IMR-90 (cell line): ENCODE data around the gene MFNG. TPM values are rescaled to one million over a fixed set of nuclear protein-coding genes. Genes with fewer than 3 reads are reported as not detected.

Source experiments
- ATAC-seq: fragments of 200-7000 bp; cut with Tn5 transposase; 2 replicates; pipeline ENCODE4 v1.9.1; 2020; ENCODE audit warnings: low read depth, mild to moderate bottlenecking, moderate library complexity
- BruUV-seq: library from RNA; stranded (reverse); fragments of 400-500 nt; replicated peaks from 2 replicates; lab custom pipeline; 2021; lab: Mats Ljungman, UMichigan
- CTCF ChIA-PET: fragments of 300-600 bp; formaldehyde crosslinking; extraction: SDS; loops from one replicate; lab custom pipeline; 2021; ENCODE audit warnings: antibody characterized with exemption; lab: Yijun Ruan, JAX
- POLR2A ChIA-PET: fragments of 300-600 bp; sonication (Branson Sonifier 250); formaldehyde crosslinking; loops from one replicate; lab custom pipeline; 2022; ENCODE audit warnings: antibody characterized with exemption; ENCODE audit not compliant: unreplicated experiment; lab: Charles Lee
- DNase-seq: peaks from one replicate; pipeline ENCODE4 v3.0.0; 2013
- H2AFZ ChIP-seq: replicated peaks from 2 replicates; pipeline ENCODE3; 2013; ENCODE audit warnings: low read length, mild to moderate bottlenecking; ENCODE audit not compliant: poor library complexity
- H2AK5ac ChIP-seq: 2 replicates; pipeline ENCODE4 v1.6.1; 2013; ENCODE audit warnings: low read depth, low read length, inconsistent platforms
- H2AK9ac ChIP-seq: replicated peaks from 2 replicates; pipeline ENCODE3; 2013; ENCODE audit warnings: mild to moderate bottlenecking, low read depth, low read length, moderate library complexity; ENCODE audit not compliant: poor library complexity
- H2BK120ac ChIP-seq: 2 replicates; pipeline ENCODE4 v1.6.1; 2013; ENCODE audit warnings: low read depth, low read length, inconsistent platforms
- H2BK15ac ChIP-seq: 3 replicates; pipeline ENCODE4 v1.6.1; 2013; ENCODE audit warnings: low read depth, low read length, inconsistent platforms
- H2BK20ac ChIP-seq: 2 replicates; pipeline ENCODE4 v1.6.1; 2013; ENCODE audit warnings: low read depth, mild to moderate bottlenecking, inconsistent platforms, low read length, moderate library complexity
- H2BK5ac ChIP-seq: 2 replicates; pipeline ENCODE4 v1.6.1; 2013; ENCODE audit warnings: mild to moderate bottlenecking, low read depth, low read length, inconsistent platforms; ENCODE audit not compliant: poor library complexity, severe bottlenecking
- H3K14ac ChIP-seq: replicated peaks from 2 replicates; pipeline ENCODE4 v1.6.1; 2013; ENCODE audit warnings: low read depth, low read length, inconsistent platforms
- H3K18ac ChIP-seq: 2 replicates; pipeline ENCODE4 v1.6.1; 2013; ENCODE audit warnings: low read depth, low read length, control low read depth
- H3K23ac ChIP-seq: 2 replicates; pipeline ENCODE4 v1.6.1; 2013; ENCODE audit warnings: low read depth, low read length, inconsistent platforms
- H3K27ac ChIP-seq: 2 replicates; pipeline ENCODE4 v1.5.1; 2013; ENCODE audit warnings: mild to moderate bottlenecking, control low read depth, low read length; ENCODE audit not compliant: insufficient read depth
- H3K27me3 ChIP-seq: 2 replicates; pipeline ENCODE4 v1.6.1; 2013; ENCODE audit warnings: low read length; ENCODE audit not compliant: control insufficient read depth, insufficient read depth
- H3K36me3 ChIP-seq: 2 replicates; pipeline ENCODE4 v1.6.1; 2013; ENCODE audit warnings: low read length, mixed read lengths; ENCODE audit not compliant: control insufficient read depth, insufficient read depth
- H3K4ac ChIP-seq: 2 replicates; pipeline ENCODE4 v1.6.1; 2013; ENCODE audit warnings: low read depth, low read length, inconsistent platforms
- H3K4me1 ChIP-seq: 2 replicates; pipeline ENCODE4 v1.6.1; 2013; ENCODE audit warnings: low read length, mixed read lengths; ENCODE audit not compliant: control insufficient read depth, insufficient read depth
- H3K4me2 ChIP-seq: 2 replicates; pipeline ENCODE4 v1.6.1; 2013; ENCODE audit warnings: low read depth, mild to moderate bottlenecking, control low read depth, low read length, moderate library complexity
- H3K4me3 ChIP-seq: 2 replicates; pipeline ENCODE4 v1.5.1; 2013; ENCODE audit warnings: low read depth, mild to moderate bottlenecking, control low read depth, low read length, moderate library complexity; ENCODE audit not compliant: insufficient read depth
- H3K56ac ChIP-seq: 2 replicates; pipeline ENCODE4 v1.6.1; 2013; ENCODE audit warnings: low read length, inconsistent platforms; ENCODE audit not compliant: insufficient read depth; ENCODE audit errors: extremely low read depth
- H3K79me1 ChIP-seq, 2 experiments: 2 replicates each; pipeline ENCODE4 v1.6.1; 2013; ENCODE audit warnings: low read length in 2 of 2, inconsistent platforms in 1 of 2, low read depth in 1 of 2
- H3K9ac ChIP-seq: 2 replicates; pipeline ENCODE4 v1.6.1; 2013; ENCODE audit warnings: low read depth, low read length, control low read depth
- H3K9me1 ChIP-seq: 2 replicates; pipeline ENCODE4 v1.6.1; 2013; ENCODE audit warnings: low read length, inconsistent platforms; ENCODE audit not compliant: insufficient read depth
- H3K9me3 ChIP-seq: 2 replicates; pipeline ENCODE4 v1.6.1; 2013; ENCODE audit warnings: low read length; ENCODE audit not compliant: control insufficient read depth, insufficient read depth
- H4K20me1 ChIP-seq: 2 replicates; pipeline ENCODE4 v1.6.1; 2013; ENCODE audit warnings: low read length, inconsistent platforms; ENCODE audit not compliant: insufficient read depth
- H4K5ac ChIP-seq: 2 replicates; pipeline ENCODE4 v1.6.1; 2013; ENCODE audit warnings: mild to moderate bottlenecking, low read depth, low read length, control low read depth
- H4K8ac ChIP-seq, 2 experiments: 2 replicates each; pipeline ENCODE4 v1.6.1; 2013; ENCODE audit warnings: low read depth in 2 of 2, low read length in 2 of 2, control low read depth in 1 of 2, inconsistent platforms in 1 of 2
- H4K91ac ChIP-seq: 2 replicates; pipeline ENCODE4 v1.6.1; 2013; ENCODE audit warnings: low read depth, low read length, inconsistent platforms; ENCODE audit not compliant: insufficient read depth
- BHLHE40 ChIP-seq: fragments of 150-350 bp; IDR thresholded peaks from 2 replicates; pipeline ENCODE4 v1.6.1; 2016; ENCODE audit warnings: mild to moderate bottlenecking, low read depth, low read length
- CEBPB ChIP-seq: IDR thresholded peaks from 2 replicates; pipeline ENCODE4 v1.6.1; 2012; ENCODE audit warnings: low read depth, low read length, improper control_type of control experiment
- CHD1 ChIP-seq: IDR thresholded peaks from 2 replicates; pipeline ENCODE4 v1.6.1; 2012; ENCODE audit warnings: low read depth, low read length, improper control_type of control experiment
- FOS ChIP-seq: fragments of 150-350 bp; IDR thresholded peaks from 2 replicates; pipeline ENCODE4 v1.6.1; 2016; ENCODE audit warnings: low read depth, low read length
- MAFK ChIP-seq: IDR thresholded peaks from 2 replicates; pipeline ENCODE4 v1.6.1; 2012; ENCODE audit warnings: low read depth, low read length, improper control_type of control experiment
- MAZ ChIP-seq: IDR thresholded peaks from 2 replicates; pipeline ENCODE4 v1.6.1; 2012; ENCODE audit warnings: low read depth, mild to moderate bottlenecking, low read length, improper control_type of control experiment, moderate library complexity, borderline replicate concordance
- MXI1 ChIP-seq: IDR thresholded peaks from 2 replicates; pipeline ENCODE4 v1.6.1; 2012; ENCODE audit warnings: low read depth, mild to moderate bottlenecking, low read length, moderate library complexity, borderline replicate concordance
- NFE2L2 ChIP-seq: fragments of 150-350 bp; IDR thresholded peaks from 2 replicates; pipeline ENCODE4 v1.6.1; 2016; ENCODE audit warnings: low read depth, mild to moderate bottlenecking, low read length
- POLR2A ChIP-seq: IDR thresholded peaks from 2 replicates; pipeline ENCODE4 v1.6.1; 2012; ENCODE audit warnings: mild to moderate bottlenecking, low read depth, low read length
- RAD21 ChIP-seq: IDR thresholded peaks from 2 replicates; pipeline ENCODE4 v1.6.1; 2012; ENCODE audit warnings: low read length, improper control_type of control experiment
- RCOR1 ChIP-seq: IDR thresholded peaks from 2 replicates; pipeline ENCODE4 v1.6.1; 2012; ENCODE audit warnings: mild to moderate bottlenecking, low read length, improper control_type of control experiment; ENCODE audit not compliant: insufficient replicate concordance
- RFX5 ChIP-seq: IDR thresholded peaks from 2 replicates; pipeline ENCODE4 v1.8.0; 2012; ENCODE audit warnings: low read depth, mild to moderate bottlenecking, low read length, moderate library complexity
- SMC3 ChIP-seq: fragments of 150-350 bp; IDR thresholded peaks from 2 replicates; pipeline ENCODE4 v1.6.1; 2016; ENCODE audit warnings: low read depth, mild to moderate bottlenecking, antibody characterized with exemption, low read length, moderate library complexity
- WGBS, 2 experiments: methylation state at CpG; one replicate each; pipeline versions ENCODE4 v1.1.5 to v1.1.7; 2013; ENCODE audit warnings: missing lambda C conversion rate in 2 of 2; ENCODE audit not compliant: insufficient read length in 1 of 2; ENCODE audit errors: extremely low coverage in 2 of 2; 5-methylcytosine and 5-hydroxymethylcytosine counted together
- dilution Hi-C: fragments of 300-500 bp; cut with HindIII; formaldehyde crosslinking; loops from one replicate; pipeline ENCODE4 v1.14.3; 2018; ENCODE audit warnings: low sequenced_read_pairs; ENCODE audit not compliant: unreplicated experiment
- in situ Hi-C: fragments of 300-500 bp; cut with MboI; formaldehyde crosslinking; loops from 3 replicates; pipeline ENCODE4 v1.14.3; 2019; ENCODE audit warnings: low sequenced_read_pairs, inconsistent platforms, mixed read lengths
- intact Hi-C: fragments of 100-400 bp; cut with micrococcal nuclease; formaldehyde crosslinking; loops from 2 replicates; pipeline ENCODE4 v1.10.0; 2022
- polyA plus RNA-seq, 3 experiments: library from polyadenylated mRNA; depleted of rRNA; stranded (reverse); fragments of >200 nt; gene quantifications; 2 replicates each; pipeline ENCODE4 v1.2.3, GENCODE V29; 2012; ENCODE audit warnings: low replicate concordance in 1 of 3
- total RNA-seq: library from RNA; depleted of rRNA; stranded (reverse); fragments of >200 nt; gene quantifications from 2 replicates; pipeline ENCODE4 v1.2.3, GENCODE V29; 2012
- TF ChIP-seq, protein P1 (sequence below): fragments of 150-350 bp; IDR thresholded peaks from 2 replicates; pipeline ENCODE4 v1.6.1; 2017; ENCODE audit warnings: mild to moderate bottlenecking, antibody characterized with exemption, low read length, low read depth
- TF ChIP-seq, protein P2 (sequence below): fragments of 150-350 bp; IDR thresholded peaks from 2 replicates; pipeline ENCODE4 v1.6.1; 2016; ENCODE audit warnings: low read depth, mild to moderate bottlenecking, low read length, moderate library complexity, borderline replicate concordance

The MFNG gene
- total and polyA plus RNA-seq, 2 of the 4 experiments (the other 2 are of a cell fraction) = 0.15 TPM; not detected in 1

DNA sequence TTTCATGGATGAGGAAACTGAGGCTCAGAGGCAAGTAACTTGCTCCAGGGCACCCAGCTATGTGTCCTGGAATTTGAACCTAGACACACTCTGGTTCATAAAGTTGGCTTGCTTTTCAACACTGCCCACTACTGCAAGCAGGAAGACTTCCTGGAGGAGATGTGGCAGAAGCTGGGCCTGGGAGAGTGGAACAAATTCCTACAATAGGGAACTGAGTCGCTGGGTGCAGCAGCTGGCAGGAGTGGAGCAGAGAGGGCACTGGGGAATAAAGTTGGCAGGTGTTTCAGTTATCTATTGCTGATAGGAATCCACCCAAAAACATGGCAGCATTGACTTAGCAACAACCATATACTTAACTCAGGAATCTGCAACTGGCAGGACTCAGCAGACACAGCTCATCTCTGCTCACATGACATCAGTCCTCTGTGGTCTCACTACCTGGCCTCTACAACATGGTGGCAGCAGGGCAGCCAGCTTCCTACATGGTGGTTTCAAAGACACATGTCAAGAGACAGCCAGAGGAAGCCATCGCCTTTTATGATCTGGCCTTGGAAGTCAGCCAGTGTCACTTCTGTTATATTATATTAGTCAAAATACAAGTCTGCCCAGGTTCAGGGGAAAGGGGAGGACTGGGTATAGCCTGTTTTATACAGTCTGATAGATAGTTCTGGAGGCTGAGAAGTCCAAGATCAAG is 43.6 kb upstream of the MFNG start:
- in situ Hi-C loops (no loop called here), intact Hi-C loops (no loop called here), dilution Hi-C loops (no loop called here)
- Histone ChIP-seq H3K4me2 (no peak overlapping the region), H4K8ac (no peak overlapping the region), H3K4me3 (no peak overlapping the region), H3K36me3 (no peaks in the 10 kb centered on the region), H2BK15ac (no peak overlapping the region; the same call in 2 of the 3 replicates), H3K9ac (no peak overlapping the region), H3K79me1 (peaks cover 0 to 7% of the 10 kb centered on the region in 2 experiments; a peak in 1 of 4 replicates), H2AK5ac (no peak overlapping the region), H4K91ac (no peak overlapping the region), H2AK9ac (no peak overlapping the region), H3K9me1 (peaks cover 18% of the 10 kb centered on the region), H3K4me1 (peaks cover 17% of the 10 kb centered on the region), H3K27ac (no peak overlapping the region), H3K4ac (no peak overlapping the region), H3K18ac (no peak overlapping the region), H2BK5ac (no peak overlapping the region), H3K56ac (no peak overlapping the region), H3K9me3 (no peaks in the 10 kb centered on the region), H3K14ac (no peak overlapping the region), H4K5ac (no peak overlapping the region), H2AFZ (peak overlapping the region; percentile 13), H4K20me1 (peaks cover 3% of the 10 kb centered on the region; the same call in 1 of the 2 replicates), H3K23ac (no peak overlapping the region), H2BK120ac (no peak overlapping the region), H2BK20ac (no peak overlapping the region), H3K27me3 (no peaks in the 10 kb centered on the region)
- DNase-seq = no peak
- BruUV-seq = no TSS peak
- CTCF ChIA-PET = no interaction called here
- TF ChIP-seq, protein P1, sequence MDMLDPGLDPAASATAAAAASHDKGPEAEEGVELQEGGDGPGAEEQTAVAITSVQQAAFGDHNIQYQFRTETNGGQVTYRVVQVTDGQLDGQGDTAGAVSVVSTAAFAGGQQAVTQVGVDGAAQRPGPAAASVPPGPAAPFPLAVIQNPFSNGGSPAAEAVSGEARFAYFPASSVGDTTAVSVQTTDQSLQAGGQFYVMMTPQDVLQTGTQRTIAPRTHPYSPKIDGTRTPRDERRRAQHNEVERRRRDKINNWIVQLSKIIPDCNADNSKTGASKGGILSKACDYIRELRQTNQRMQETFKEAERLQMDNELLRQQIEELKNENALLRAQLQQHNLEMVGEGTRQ = no peak
- TF ChIP-seq MAZ (no peak), RFX5 (no peak), CHD1 (no peak), RAD21 (no peak), FOS (no peak), BHLHE40 (no peak), CEBPB (no peak), RCOR1 (no peak), MXI1 (no peak), MAFK (no peak), NFE2L2 (no peak), POLR2A (no peak), SMC3 (no peak)
- TF ChIP-seq, protein P2, sequence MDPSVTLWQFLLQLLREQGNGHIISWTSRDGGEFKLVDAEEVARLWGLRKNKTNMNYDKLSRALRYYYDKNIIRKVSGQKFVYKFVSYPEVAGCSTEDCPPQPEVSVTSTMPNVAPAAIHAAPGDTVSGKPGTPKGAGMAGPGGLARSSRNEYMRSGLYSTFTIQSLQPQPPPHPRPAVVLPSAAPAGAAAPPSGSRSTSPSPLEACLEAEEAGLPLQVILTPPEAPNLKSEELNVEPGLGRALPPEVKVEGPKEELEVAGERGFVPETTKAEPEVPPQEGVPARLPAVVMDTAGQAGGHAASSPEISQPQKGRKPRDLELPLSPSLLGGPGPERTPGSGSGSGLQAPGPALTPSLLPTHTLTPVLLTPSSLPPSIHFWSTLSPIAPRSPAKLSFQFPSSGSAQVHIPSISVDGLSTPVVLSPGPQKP = no peak
- no peak for ATAC-seq
- POLR2A ChIA-PET = interaction anchor here (0.5 kb wide), 1 partner anchor 1598 kb away, joined by 4 read pairs; no protein-coding TSS in a partner anchor
- WGBS, 2 experiments = no CpG with 5 or more reads among the region's 2 CpGs
